Naive thymus-derived CD4-positive, alpha-beta T cell (primary cell): ENCODE results near the gene FERMT1. TPM values are rescaled to one million over a fixed set of nuclear protein-coding genes. Genes with fewer than 3 reads are reported as not detected.

Source experiments
- polyA plus RNA-seq, 2 donors: library from polyadenylated mRNA; unstranded; fragments of 300-500 nt; fragmentation: Illumina TruSeq; gene quantifications; one replicate each; pipeline ENCODE4 v1.2.3, GENCODE V29; 2021
- total RNA-seq, 6 experiments: library from RNA in 5 of 6; stranded (reverse) in 5 of 6; gene quantifications; 1 replicate in 5 of 6; 2 replicates in 1 of 6; pipeline ENCODE4 v1.2.3 and lab custom pipeline; 2021 to 2026

FERMT1 gene
- total and polyA plus RNA-seq, 7 experiments from 2014 or later: 0.17 TPM; not detected in 6

Other genes with a start within 250 kb of the FERMT1 start
- under 1 TPM in 1 of 5 experiments, not detected in 4; 0.15 TPM for gene CHGB, start 211.5 kb downstream of the FERMT1 start, total RNA-seq
- gene CHGB, start 211.5 kb downstream of the FERMT1 start, polyA plus RNA-seq: not detected
- 10 to 100 TPM; 14.5 to 18.5 (median 17.8) TPM for gene TRMT6, start 172.5 kb downstream of the FERMT1 start, total RNA-seq
- 10 to 100 TPM; 11.4 to 15.7 TPM for gene TRMT6, start 172.5 kb downstream of the FERMT1 start, polyA plus RNA-seq
- 10 to 100 TPM in 3 of 5 experiments, 1 to 10 TPM in 2; 2.6 to 22.7 (median 10.8) TPM for gene MCM8, start 172.4 kb downstream of the FERMT1 start, total RNA-seq
- gene MCM8, start 172.4 kb downstream of the FERMT1 start, polyA plus RNA-seq: 1 to 10 TPM in 1 of 2 donors, under 1 TPM in 1; 0.29 to 1.8 TPM
- 10 to 100 TPM; 19.7 to 41.3 (median 20.8) TPM for gene CRLS1, start 116.9 kb downstream of the FERMT1 start, total RNA-seq
- 10 to 100 TPM; 37.9 to 49.6 TPM for gene CRLS1, start 116.9 kb downstream of the FERMT1 start, polyA plus RNA-seq
- gene LRRN4, start 69.0 kb downstream of the FERMT1 start, total RNA-seq: not detected
- not detected for gene LRRN4, start 69.0 kb downstream of the FERMT1 start, polyA plus RNA-seq